A549 (cell line): Measurements from ENCODE around the gene ETV7. TPM values are rescaled to one million over a fixed set of nuclear protein-coding genes. Genes with fewer than 3 reads are reported as not detected.

Experiments
- ATAC-seq, 2 experiments: fragments of 200-7000 bp in 1 of 2; fragments of >200 bp in 1 of 2; cut with Nextera tagmentation in 1 of 2; cut with Tn5 transposase in 1 of 2; 3 replicates each; pipeline versions ENCODE4 v1.8.0 to v1.9.1; 2018 to 2020; ENCODE audit warnings: mild to moderate bottlenecking in 1 of 2, moderate library complexity in 1 of 2
- CTCF ChIA-PET: fragments of 300-600 bp; sonication (Branson Sonifier 250); formaldehyde crosslinking; extraction: SDS; loops from one replicate; lab custom pipeline; 2021; ENCODE audit warnings: antibody characterized with exemption, inconsistent platforms; lab: Yijun Ruan, JAX
- POLR2A ChIA-PET: fragments of 350-600 bp; formaldehyde crosslinking; extraction: SDS; loops from one replicate; lab custom pipeline; 2021; ENCODE audit warnings: antibody characterized with exemption, inconsistent platforms; lab: Yijun Ruan, JAX
- DNase-seq, 2 experiments: peaks; one replicate each; pipeline versions ENCODE4 v3.0.0 to v3.0.0-alpha.2; 2011 to 2016; ENCODE audit warnings: low read depth in 1 of 2, low spot score in 1 of 2
- FAIRE-seq: peaks from 2 replicates; lab custom pipeline; 2011; peaks lifted over from hg19 to GRCh38; lab: Jason Lieb, UNC
- H3K27ac ChIP-seq, 2 experiments: fragments of >200 bp; sonication (Bioruptor Twin); formaldehyde crosslinking; 3 replicates each; pipeline ENCODE4 v1.5.1; 2016 to 2017
- H3K4me1 ChIP-seq: fragments of >200 bp; sonication (Bioruptor Twin); formaldehyde crosslinking; 3 replicates; pipeline ENCODE4 v1.6.1; 2016
- H3K4me2 ChIP-seq: fragments of >200 bp; sonication (Bioruptor Twin); formaldehyde crosslinking; 3 replicates; pipeline ENCODE4 v1.6.1; 2016
- H3K4me3 ChIP-seq: fragments of >200 bp; sonication (Bioruptor Twin); formaldehyde crosslinking; 3 replicates; pipeline ENCODE4 v1.5.1; 2016
- H3K9me3 ChIP-seq: fragments of >200 bp; sonication (Bioruptor Twin); formaldehyde crosslinking; 3 replicates; pipeline ENCODE4 v1.6.1; 2016
- EHMT2 ChIP-seq: fragments of 200-600 bp; sonication (generic); IDR thresholded peaks from 2 replicates; pipeline ENCODE4 v1.6.1; 2016; ENCODE audit warnings: antibody characterized with exemption, low read depth, mild to moderate bottlenecking, moderate library complexity
- HES2 ChIP-seq: fragments of >200 bp; sonication (Bioruptor Twin); formaldehyde crosslinking; IDR thresholded peaks from 2 replicates; pipeline ENCODE4 v1.6.1; 2016
- JUNB ChIP-seq: fragments of >200 bp; sonication (Bioruptor Twin); formaldehyde crosslinking; IDR thresholded peaks from 2 replicates; pipeline ENCODE4 v1.6.1; 2016
- KDM5A ChIP-seq: fragments of 200-600 bp; sonication (generic); IDR thresholded peaks from 2 replicates; pipeline ENCODE4 v1.6.1; 2016; ENCODE audit warnings: antibody characterized with exemption, mild to moderate bottlenecking
- MAX ChIP-seq: IDR thresholded peaks from 2 replicates; pipeline ENCODE4 v1.6.1; 2012
- MAZ ChIP-seq: fragments of 150-350 bp; IDR thresholded peaks from 2 replicates; pipeline ENCODE4 v1.6.1; 2014; ENCODE audit warnings: antibody characterized with exemption, low read depth, low read length, borderline replicate concordance
- NFE2L2 ChIP-seq: fragments of 150-350 bp; conservative IDR thresholded peaks from 2 replicates; pipeline ENCODE4 v1.6.1; 2014; ENCODE audit warnings: low read length
- PHF8 ChIP-seq: fragments of 200-600 bp; sonication (generic); IDR thresholded peaks from 2 replicates; pipeline ENCODE4 v1.6.1; 2016; ENCODE audit warnings: low read depth, mild to moderate bottlenecking, antibody characterized with exemption, moderate library complexity, borderline replicate concordance
- RCOR1 ChIP-seq: fragments of 150-350 bp; IDR thresholded peaks from 2 replicates; pipeline ENCODE4 v1.6.1; 2014; ENCODE audit warnings: antibody characterized with exemption, low read length, low read depth
- RNF2 ChIP-seq: fragments of 200-600 bp; sonication (generic); IDR thresholded peaks from 2 replicates; pipeline ENCODE4 v1.6.1; 2016; ENCODE audit warnings: low read depth, mild to moderate bottlenecking, antibody characterized with exemption, moderate library complexity, borderline replicate concordance
- TFCP2L1 ChIP-seq: fragments of 250-450 bp; sonication (Bioruptor Pico); IDR thresholded peaks from 2 replicates; pipeline ENCODE4 v1.5.0; 2021; ENCODE audit warnings: mild to moderate bottlenecking
- WGBS: methylation state at CpG from one replicate; pipeline ENCODE4 v1.1.6; 2017; ENCODE audit errors: missing lambda C conversion rate; 5-methylcytosine and 5-hydroxymethylcytosine counted together
- polyA plus RNA-seq, 4 experiments: library from polyadenylated mRNA; depleted of rRNA in 3 of 4; stranded (reverse); fragments of >200 nt; fragmentation: RNase III in 1 of 4; extraction: RNeasy Plus Mini Kit Qiagen cat#74134 plus additional on column Dnase treatment in 1 of 4; gene quantifications; 2 replicates in 3 of 4; 3 replicates in 1 of 4; pipeline ENCODE4 v1.2.3, GENCODE V29; 2011 to 2017

ETV7 gene
- polyA plus RNA-seq, 2 of the 4 experiments (the other 2 are of a cell fraction), result 0.05 TPM; not detected in 1

- TF ChIP-seq HES2 (no peak), MAZ (no peak), JUNB (no peak), PHF8 (no peak), RNF2 (no peak), MAX (no peak)
- 82% methylated on average over 7 of the region's 9 CpGs for WGBS
- ChIA-PET CTCF (interaction anchor here (0.7 to 1.2 kb wide), 4 partner anchors 10 to 74 kb away, joined by 3 to 4 read pairs (median 4); no protein-coding TSS in a partner anchor), POLR2A (no interaction called here)
- ATAC-seq, result no peak
- FAIRE-seq, result no peak
- Histone ChIP-seq H3K27ac (no peak overlapping the region), H3K4me1 (no peaks in the 10 kb centered on the region), H3K4me3 (no peak overlapping the region), H3K9me3 (no peaks in the 10 kb centered on the region), H3K4me2 (no peak overlapping the region)
- no peak for DNase-seq
These were observed 68.1 kb downstream of the ETV7 start for GRCh38 chr6:36319436-36319762.

- POLR2A ChIA-PET, result no interaction called here
- Histone ChIP-seq H3K9me3 (no peaks in the 10 kb centered on the region), H3K4me1 (no peaks in the 10 kb centered on the region), H3K4me3 (no peak overlapping the region), H3K4me2 (no peak overlapping the region), H3K27ac (no peak overlapping the region)
- CTCF ChIA-PET, result interaction anchor here (1.0 to 2.2 kb wide), 4 partner anchors 14 to 42 kb away, joined by 3 to 11 read pairs (median 4); no protein-coding TSS in a partner anchor
- WGBS, result 74% methylated on average over 6 of the region's 6 CpGs
- FAIRE-seq, result no peak
- TF ChIP-seq NFE2L2, result no peak
- DNase-seq, result no peak
- no peak for ATAC-seq
These were observed 68.6 kb downstream of the ETV7 start for GRCh38 chr6:36318690-36319435.

- Histone ChIP-seq H3K4me2 (no peak overlapping the region), H3K27ac (no peak overlapping the region), H3K9me3 (no peaks in the 10 kb centered on the region), H3K4me3 (no peak overlapping the region), H3K4me1 (no peaks in the 10 kb centered on the region)
- TF ChIP-seq KDM5A, result no peak
- no peak for TF ChIP-seq NFE2L2
- no peak for TF ChIP-seq EHMT2
- TF ChIP-seq PHF8, result no peak
- TF ChIP-seq TFCP2L1 (CRISPR knock-in tag), result no peak
- TF ChIP-seq RCOR1, result no peak
- WGBS, result 83% methylated on average over 2 of the region's 2 CpGs
- DNase-seq (no peak), ATAC-seq (no peak), FAIRE-seq (no peak)
- POLR2A ChIA-PET, result no interaction called here
- CTCF ChIA-PET, result interaction anchor here (0.7 to 2.2 kb wide), 5 partner anchors 16 to 441 kb away, joined by 3 to 11 read pairs (median 6); no protein-coding TSS in a partner anchor
These were observed 69.8 kb downstream of the ETV7 start for GRCh38 chr6:36317623-36318022.

Other genes with a start within 250 kb of the ETV7 start
- 9.8 and 10.7 TPM in 2 replicates for gene BRPF3, start 190.9 kb downstream of the ETV7 start, polyA plus RNA-seq (2011; rRNA removed)
- gene BRPF3, start 190.9 kb downstream of the ETV7 start, polyA plus RNA-seq (2017; fragmentation: RNase III; extraction: RNeasy Plus Mini Kit Qiagen cat#74134 plus additional on column Dnase treatment), result 9.8 to 11.2 TPM (median 11.1 TPM) in 3 replicates
- gene PNPLA1, start 117.6 kb downstream of the ETV7 start, polyA plus RNA-seq (2011; rRNA removed), result 0.09 and 0.12 TPM in 2 replicates
- gene PNPLA1, start 117.6 kb downstream of the ETV7 start, polyA plus RNA-seq (2017; fragmentation: RNase III; extraction: RNeasy Plus Mini Kit Qiagen cat#74134 plus additional on column Dnase treatment), result 0.04 TPM in 1 of 3 replicates, not detected in the others
- gene BNIP5, start 50.8 kb downstream of the ETV7 start, polyA plus RNA-seq (2011; rRNA removed), result not detected in 2 replicates
- gene BNIP5, start 50.8 kb downstream of the ETV7 start, polyA plus RNA-seq (2017; fragmentation: RNase III; extraction: RNeasy Plus Mini Kit Qiagen cat#74134 plus additional on column Dnase treatment), result not detected in 3 replicates
- gene PXT1, start 55.2 kb upstream of the ETV7 start, polyA plus RNA-seq (2011; rRNA removed), result not detected in 2 replicates
- gene PXT1, start 55.2 kb upstream of the ETV7 start, polyA plus RNA-seq (2017; fragmentation: RNase III; extraction: RNeasy Plus Mini Kit Qiagen cat#74134 plus additional on column Dnase treatment), result not detected in 3 replicates
- 48.2 and 48.3 TPM in 2 replicates for gene KCTD20, start 55.3 kb upstream of the ETV7 start, polyA plus RNA-seq (2011; rRNA removed)
- 16.8 to 18.1 TPM (median 17.8 TPM) in 3 replicates for gene KCTD20, start 55.3 kb upstream of the ETV7 start, polyA plus RNA-seq (2017; fragmentation: RNase III; extraction: RNeasy Plus Mini Kit Qiagen cat#74134 plus additional on column Dnase treatment)
- 30.0 and 30.7 TPM in 2 replicates for gene STK38, start 159.8 kb upstream of the ETV7 start, polyA plus RNA-seq (2011; rRNA removed)
- 30.9 to 31.6 TPM (median 31.0 TPM) in 3 replicates for gene STK38, start 159.8 kb upstream of the ETV7 start, polyA plus RNA-seq (2017; fragmentation: RNase III; extraction: RNeasy Plus Mini Kit Qiagen cat#74134 plus additional on column Dnase treatment)
- gene SRSF3, start 206.7 kb upstream of the ETV7 start, polyA plus RNA-seq (2011; rRNA removed), result 339 and 652 TPM in 2 replicates
- 582 to 629 TPM (median 605 TPM) in 3 replicates for gene SRSF3, start 206.7 kb upstream of the ETV7 start, polyA plus RNA-seq (2017; fragmentation: RNase III; extraction: RNeasy Plus Mini Kit Qiagen cat#74134 plus additional on column Dnase treatment)